ENCODE measurements around the gene RAMACL.

The RAMACL gene

DNA sequence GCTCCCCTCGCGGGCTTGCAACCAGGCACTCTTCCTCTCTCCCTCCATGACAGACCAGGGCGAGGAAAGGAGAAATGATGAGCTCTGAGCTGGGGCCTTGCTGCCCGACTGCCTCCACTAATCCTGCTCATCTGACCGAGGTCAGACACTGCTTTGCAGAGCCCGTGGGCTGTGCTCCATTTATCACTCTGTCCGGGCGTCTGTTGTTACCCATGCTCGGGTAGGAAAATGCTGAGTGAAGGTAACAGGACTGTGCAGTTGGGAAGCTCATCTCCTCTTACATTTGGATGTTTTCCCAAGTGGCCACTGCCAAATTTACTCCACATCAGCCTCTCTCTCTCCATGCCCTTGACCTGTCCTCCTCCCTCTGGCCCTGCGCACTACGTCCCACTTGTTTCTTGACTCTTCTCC is 26.0 kb upstream of the RAMACL start:
- TF ChIP-seq, protein P1, sequence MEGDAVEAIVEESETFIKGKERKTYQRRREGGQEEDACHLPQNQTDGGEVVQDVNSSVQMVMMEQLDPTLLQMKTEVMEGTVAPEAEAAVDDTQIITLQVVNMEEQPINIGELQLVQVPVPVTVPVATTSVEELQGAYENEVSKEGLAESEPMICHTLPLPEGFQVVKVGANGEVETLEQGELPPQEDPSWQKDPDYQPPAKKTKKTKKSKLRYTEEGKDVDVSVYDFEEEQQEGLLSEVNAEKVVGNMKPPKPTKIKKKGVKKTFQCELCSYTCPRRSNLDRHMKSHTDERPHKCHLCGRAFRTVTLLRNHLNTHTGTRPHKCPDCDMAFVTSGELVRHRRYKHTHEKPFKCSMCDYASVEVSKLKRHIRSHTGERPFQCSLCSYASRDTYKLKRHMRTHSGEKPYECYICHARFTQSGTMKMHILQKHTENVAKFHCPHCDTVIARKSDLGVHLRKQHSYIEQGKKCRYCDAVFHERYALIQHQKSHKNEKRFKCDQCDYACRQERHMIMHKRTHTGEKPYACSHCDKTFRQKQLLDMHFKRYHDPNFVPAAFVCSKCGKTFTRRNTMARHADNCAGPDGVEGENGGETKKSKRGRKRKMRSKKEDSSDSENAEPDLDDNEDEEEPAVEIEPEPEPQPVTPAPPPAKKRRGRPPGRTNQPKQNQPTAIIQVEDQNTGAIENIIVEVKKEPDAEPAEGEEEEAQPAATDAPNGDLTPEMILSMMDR (conservative IDR thresholded peaks at IDR 0.05; ENCODE audit: control insufficient read depth, insufficient read depth, low read depth, low read length) = no peak
- H3K4me3 ChIP-seq (ENCODE audit: control insufficient read depth, low read depth, low read length) = no peak overlapping the region
- no peak for DNase-seq (ENCODE audit: low read depth)

- TF ChIP-seq, protein P1 (conservative IDR thresholded peaks at IDR 0.05; ENCODE audit: control insufficient read depth, insufficient read depth, low read depth, low read length) = no peak
- no peak for DNase-seq (ENCODE audit: low read depth)
- no peak overlapping the region for H3K4me3 ChIP-seq (ENCODE audit: control insufficient read depth, low read depth, low read length)
These were observed 25.2 kb upstream of the RAMACL start for GRCh38 chr6:166611631-166612030.

GRCh38 chr6:166610069-166610468 is 23.6 kb upstream of the RAMACL start:
- no peak overlapping the region for H3K4me3 ChIP-seq (ENCODE audit: control insufficient read depth, low read depth, low read length)
- no peak for DNase-seq (ENCODE audit: low read depth)
- TF ChIP-seq, protein P1 (conservative IDR thresholded peaks at IDR 0.05; ENCODE audit: control insufficient read depth, insufficient read depth, low read depth, low read length) = no peak

- TF ChIP-seq, protein P1 (conservative IDR thresholded peaks at IDR 0.05; ENCODE audit: control insufficient read depth, insufficient read depth, low read depth, low read length) = no peak
- peak; percentile 37 for DNase-seq (ENCODE audit: low read depth)
- H3K4me3 ChIP-seq (ENCODE audit: control insufficient read depth, low read depth, low read length) = no peak overlapping the region
These were observed 22.3 kb upstream of the RAMACL start for GRCh38 chr6:166608774-166609173.

DNA sequence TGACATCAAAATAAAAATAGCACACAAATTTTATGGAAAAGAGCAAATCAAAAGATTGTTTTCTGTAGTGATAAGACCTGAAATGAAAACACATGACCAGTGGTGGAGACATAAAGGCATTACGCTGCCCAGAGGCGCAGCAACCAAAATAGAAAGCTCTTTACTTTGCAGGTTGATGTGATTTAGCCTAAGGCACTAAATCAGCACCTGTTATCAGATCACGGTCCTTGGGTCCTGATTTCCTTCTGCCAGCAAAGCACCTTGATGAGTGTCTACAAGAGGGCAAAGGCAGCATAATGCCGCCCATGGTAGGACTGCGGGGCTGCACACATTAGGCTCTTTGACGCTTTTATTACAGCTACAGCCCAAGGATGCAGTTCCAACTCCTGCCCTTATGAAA is 19.3 kb upstream of the RAMACL start:
- TF ChIP-seq, protein P1 (conservative IDR thresholded peaks at IDR 0.05; ENCODE audit: control insufficient read depth, insufficient read depth, low read depth, low read length) = no peak
- DNase-seq (ENCODE audit: low read depth) = no peak
- H3K4me3 ChIP-seq (ENCODE audit: control insufficient read depth, low read depth, low read length) = no peak overlapping the region

DNA sequence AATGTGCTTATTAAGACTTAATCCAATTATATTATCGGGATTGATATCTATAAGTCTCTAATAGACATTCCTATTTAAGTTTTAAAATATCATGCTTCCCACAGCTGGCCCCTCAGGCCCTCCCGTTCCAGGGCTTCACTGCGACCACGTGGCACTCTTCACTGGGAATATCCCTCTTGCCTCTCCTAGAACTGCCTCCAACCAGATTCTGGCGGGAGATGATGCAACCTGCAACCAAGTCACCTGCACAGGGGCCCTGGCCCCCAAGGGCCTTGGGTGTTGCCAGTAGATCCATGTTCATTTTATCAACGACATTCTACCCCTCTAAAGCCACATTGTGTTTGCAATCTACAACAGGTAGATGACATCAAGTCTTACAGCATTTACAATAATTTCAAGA is 18.4 kb upstream of the RAMACL start:
- no peak overlapping the region for H3K4me3 ChIP-seq (ENCODE audit: control insufficient read depth, low read depth, low read length)
- DNase-seq (ENCODE audit: low read depth) = no peak
- TF ChIP-seq, protein P1 (conservative IDR thresholded peaks at IDR 0.05; ENCODE audit: control insufficient read depth, insufficient read depth, low read depth, low read length) = no peak

- no peak overlapping the region for H3K4me3 ChIP-seq (ENCODE audit: control insufficient read depth, low read depth, low read length)
- TF ChIP-seq, protein P1 (conservative IDR thresholded peaks at IDR 0.05; ENCODE audit: control insufficient read depth, insufficient read depth, low read depth, low read length) = no peak
- no peak for DNase-seq (ENCODE audit: low read depth)
These were observed 17.9 kb upstream of the RAMACL start for GRCh38 chr6:166604328-166604727.
